ENCODE results near the gene PLEKHG5. TPM values are rescaled to one million over a fixed set of nuclear protein-coding genes. Genes with fewer than 3 reads are reported as not detected.

The PLEKHG5 gene
- total and polyA plus RNA-seq, 2 donors (not counting 1 experiment from before 2014, with no cell fraction given): 0.13 to 0.20 TPM

DNA sequence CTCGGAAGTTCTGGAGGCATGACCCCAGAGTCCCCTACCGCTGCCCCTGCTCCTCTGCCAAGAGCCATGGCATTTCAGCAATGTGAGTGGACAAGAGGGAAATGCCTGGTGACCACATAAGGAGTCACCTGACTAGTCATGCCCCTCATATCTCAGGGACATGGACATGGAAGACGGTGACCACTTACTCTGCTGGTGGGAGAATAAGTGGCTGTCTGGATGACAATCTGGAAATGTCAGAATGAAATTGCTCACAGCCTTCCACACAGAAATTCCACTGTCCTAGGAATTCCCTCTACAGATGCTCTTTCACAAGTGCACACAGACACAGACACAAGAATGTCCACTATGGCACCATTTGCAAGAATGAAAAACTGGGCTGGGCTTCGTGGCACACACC is 24.3 kb upstream of the PLEKHG5 start:
- Histone ChIP-seq H3K36me3 (replicated peaks in 1 of 2; ENCODE audit: control extremely low read depth in 1 of 2, control insufficient read depth in 1 of 2, extremely low read depth in 1 of 2, insufficient read depth in 2 of 2, low read length in 1 of 2) (no peaks in the 10 kb centered on the region), H3K27ac (ENCODE audit: low read length in 2 of 2) (no peak overlapping the region), H2AFZ (ENCODE audit: insufficient read depth, low read depth, low read length, poor library complexity, severe bottlenecking) (no peak overlapping the region), H3K4me3 (ENCODE audit: control extremely low read depth in 1 of 5, extremely low read depth in 1 of 5, insufficient read depth in 1 of 5, low read depth in 2 of 5, low read length in 4 of 5) (no peak overlapping the region), H3K9ac (ENCODE audit: low read length) (no peak overlapping the region), H3K27me3 (replicated peaks in 1 of 4; ENCODE audit: control extremely low read depth in 1 of 4, control insufficient read depth in 3 of 4, insufficient read depth in 4 of 4, low read length in 3 of 4) (no peaks in the 10 kb centered on the region), H4K20me1 (ENCODE audit: control insufficient read depth, insufficient read depth, low read length, poor library complexity, severe bottlenecking) (no peaks in the 10 kb centered on the region), H3K9me3 (ENCODE audit: control extremely low read depth in 1 of 3, control insufficient read depth in 2 of 3, insufficient read depth in 1 of 3, low read length in 2 of 3) (no peaks in the 10 kb centered on the region), H3K79me2 (ENCODE audit: control insufficient read depth, insufficient read depth, low read length) (no peaks in the 10 kb centered on the region), H3K4me2 (replicated peaks; ENCODE audit: low read depth, low read length, poor library complexity, severe bottlenecking) (no peak overlapping the region), H3K4me1 (ENCODE audit: control insufficient read depth in 2 of 2, insufficient read depth in 2 of 2, low read length in 2 of 2) (no peaks in the 10 kb centered on the region)
- Mint-ChIP-seq H3K4me1 (no peaks in the 10 kb centered on the region), H3K9me3 (ENCODE audit: insufficient read depth) (no peaks in the 10 kb centered on the region), H3K4me3 (no peak overlapping the region), H3K27ac (no peak overlapping the region), H3K27me3 (no peaks in the 10 kb centered on the region)
- intact Hi-C loops (cut with micrococcal nuclease): no loop called here
- DNase-seq (no peak), ATAC-seq (ENCODE audit: low read depth) (no peak)
- TF ChIP-seq, protein P1, sequence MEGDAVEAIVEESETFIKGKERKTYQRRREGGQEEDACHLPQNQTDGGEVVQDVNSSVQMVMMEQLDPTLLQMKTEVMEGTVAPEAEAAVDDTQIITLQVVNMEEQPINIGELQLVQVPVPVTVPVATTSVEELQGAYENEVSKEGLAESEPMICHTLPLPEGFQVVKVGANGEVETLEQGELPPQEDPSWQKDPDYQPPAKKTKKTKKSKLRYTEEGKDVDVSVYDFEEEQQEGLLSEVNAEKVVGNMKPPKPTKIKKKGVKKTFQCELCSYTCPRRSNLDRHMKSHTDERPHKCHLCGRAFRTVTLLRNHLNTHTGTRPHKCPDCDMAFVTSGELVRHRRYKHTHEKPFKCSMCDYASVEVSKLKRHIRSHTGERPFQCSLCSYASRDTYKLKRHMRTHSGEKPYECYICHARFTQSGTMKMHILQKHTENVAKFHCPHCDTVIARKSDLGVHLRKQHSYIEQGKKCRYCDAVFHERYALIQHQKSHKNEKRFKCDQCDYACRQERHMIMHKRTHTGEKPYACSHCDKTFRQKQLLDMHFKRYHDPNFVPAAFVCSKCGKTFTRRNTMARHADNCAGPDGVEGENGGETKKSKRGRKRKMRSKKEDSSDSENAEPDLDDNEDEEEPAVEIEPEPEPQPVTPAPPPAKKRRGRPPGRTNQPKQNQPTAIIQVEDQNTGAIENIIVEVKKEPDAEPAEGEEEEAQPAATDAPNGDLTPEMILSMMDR (IDR thresholded peaks at IDR 0.05): no peak
- no peak for TF ChIP-seq EZH2 (IDR thresholded peaks at IDR 0.05; ENCODE audit: borderline replicate concordance, insufficient read depth, low read depth, low read length, poor library complexity, severe bottlenecking)
- ChIA-PET CTCF (no interaction called here), POLR2A (no interaction called here)
- WGBS (ENCODE audit: insufficient coverage): 100% methylated on average over 1 of the region's 4 CpGs

DNA sequence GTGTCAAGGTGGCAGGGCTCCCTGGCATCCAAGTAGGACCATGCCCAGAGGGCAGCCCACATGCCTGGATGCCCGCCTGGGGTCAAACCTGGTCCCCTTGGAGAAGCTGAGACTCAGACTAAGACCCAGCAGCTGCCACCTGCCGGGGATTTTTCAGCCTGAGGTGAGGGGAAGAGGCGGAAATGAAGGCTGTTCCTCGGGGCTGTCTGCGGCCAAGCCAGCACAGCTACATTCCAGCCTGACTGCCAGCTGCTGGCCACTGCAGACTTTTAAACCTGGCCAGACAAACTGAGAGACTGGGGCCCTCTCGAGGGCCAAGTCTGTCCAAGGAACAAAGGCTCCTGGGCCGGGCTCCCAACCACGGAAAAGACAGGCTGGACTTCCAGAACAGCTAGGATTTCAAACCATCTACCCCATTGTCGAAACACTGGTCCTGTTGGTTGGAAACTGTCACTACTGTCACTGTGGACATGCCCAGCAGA is 21.9 kb upstream of the PLEKHG5 start:
- Histone ChIP-seq H4K20me1 (ENCODE audit: control insufficient read depth, insufficient read depth, low read length, poor library complexity, severe bottlenecking) (no peaks in the 10 kb centered on the region), H3K27me3 (replicated peaks in 1 of 4; ENCODE audit: control extremely low read depth in 1 of 4, control insufficient read depth in 3 of 4, insufficient read depth in 4 of 4, low read length in 3 of 4) (no peaks in the 10 kb centered on the region), H3K27ac (ENCODE audit: low read length in 2 of 2) (no peak overlapping the region), H3K9me3 (ENCODE audit: control extremely low read depth in 1 of 3, control insufficient read depth in 2 of 3, insufficient read depth in 1 of 3, low read length in 2 of 3) (no peaks in the 10 kb centered on the region), H3K4me2 (replicated peaks; ENCODE audit: low read depth, low read length, poor library complexity, severe bottlenecking) (no peak overlapping the region), H3K36me3 (replicated peaks in 1 of 2; ENCODE audit: control extremely low read depth in 1 of 2, control insufficient read depth in 1 of 2, extremely low read depth in 1 of 2, insufficient read depth in 2 of 2, low read length in 1 of 2) (no peaks in the 10 kb centered on the region), H3K4me3 (ENCODE audit: control extremely low read depth in 1 of 5, extremely low read depth in 1 of 5, insufficient read depth in 1 of 5, low read depth in 2 of 5, low read length in 4 of 5) (no peak overlapping the region), H2AFZ (ENCODE audit: insufficient read depth, low read depth, low read length, poor library complexity, severe bottlenecking) (no peak overlapping the region), H3K4me1 (ENCODE audit: control insufficient read depth in 2 of 2, insufficient read depth in 2 of 2, low read length in 2 of 2) (peaks cover 0 to 10% of the 10 kb centered on the region in 2 donors), H3K79me2 (ENCODE audit: control insufficient read depth, insufficient read depth, low read length) (no peaks in the 10 kb centered on the region), H3K9ac (ENCODE audit: low read length) (no peak overlapping the region)
- Mint-ChIP-seq H3K4me3 (no peak overlapping the region), H3K27me3 (no peaks in the 10 kb centered on the region), H3K4me1 (no peaks in the 10 kb centered on the region), H3K9me3 (ENCODE audit: insufficient read depth) (no peaks in the 10 kb centered on the region), H3K27ac (no peak overlapping the region)
- 93% methylated on average over 9 of the region's 9 CpGs for WGBS (ENCODE audit: insufficient coverage)
- CTCF ChIA-PET: interaction anchor here (2.0 kb wide), 1 partner anchor 10 kb away, joined by 8 read pairs; no protein-coding TSS in a partner anchor
- no peak for ATAC-seq (ENCODE audit: low read depth)
- POLR2A ChIA-PET: no interaction called here
- intact Hi-C loops (cut with micrococcal nuclease): no loop called here
- TF ChIP-seq, protein P1 (IDR thresholded peaks at IDR 0.05): no peak
- TF ChIP-seq EZH2 (IDR thresholded peaks at IDR 0.05; ENCODE audit: borderline replicate concordance, insufficient read depth, low read depth, low read length, poor library complexity, severe bottlenecking): no peak
- no peak for DNase-seq

Data from B cell (primary cell).